Prostate gland (tissue), 2 donors: ENCODE measurements around the gene SLC3A2. TPM values are rescaled to one million over a fixed set of nuclear protein-coding genes. Genes with fewer than 3 reads are reported as not detected.

Experiments used
- DNase-seq: peaks from one replicate; pipeline ENCODE4 v3.0.0-alpha.2; 2019; ENCODE audit warnings: low spot score
- H3K27ac ChIP-seq, 2 donors: fragments of 200-600 bp; sonication (generic); 2 replicates each; pipeline ENCODE4 v1.5.1; 2017 to 2019
- H3K27me3 ChIP-seq: fragments of 200-600 bp; sonication (generic); replicated peaks from 2 replicates; pipeline ENCODE4 v1.5.1; 2019; ENCODE audit not compliant: insufficient read depth
- H3K36me3 ChIP-seq, 2 donors: fragments of 200-600 bp; sonication (generic); 1 replicate in 1 of 2; 2 replicates in 1 of 2; pipeline versions ENCODE4 v1.5.1 to v1.8.1; 2017 to 2019
- H3K4me1 ChIP-seq: fragments of 200-600 bp; sonication (generic); replicated peaks from 2 replicates; pipeline ENCODE4 v1.5.1; 2019
- H3K4me3 ChIP-seq, 2 donors: fragments of 200-600 bp; sonication (generic); 2 replicates each; pipeline ENCODE4 v1.5.1; 2017 to 2019
- H3K9me3 ChIP-seq: fragments of 200-600 bp; sonication (generic); 2 replicates; pipeline ENCODE4 v1.5.1; 2017
- POLR2A ChIP-seq: fragments of 450-650 bp; IDR thresholded peaks from one replicate; pipeline ENCODE4 v1.6.1; 2016; ENCODE audit warnings: antibody characterized with exemption, mild to moderate bottlenecking
- POLR2AphosphoS5 ChIP-seq: sonication (generic); formaldehyde crosslinking; IDR thresholded peaks from one replicate; pipeline ENCODE4 v1.6.1; 2017; ENCODE audit warnings: antibody characterized with exemption
- WGBS: methylation state at CpG from one replicate; pipeline ENCODE4 v1.1.5; 2018; 5-methylcytosine and 5-hydroxymethylcytosine counted together
- intact Hi-C: fragments of 100-400 bp; cut with DNase I; formaldehyde crosslinking; loops from one replicate; pipeline ENCODE4 v1.14.2; 2022
- total RNA-seq, 2 donors: library from RNA; depleted of rRNA; stranded (reverse); fragments of >200 nt; gene quantifications; one replicate each; pipeline ENCODE4 v1.1.0, GENCODE V29; 2016
- TF ChIP-seq, protein P1 (sequence below), 4 experiments: fragments of 200-600 bp in 2 of 4; fragments of 450-650 bp in 2 of 4; sonication (generic) in 2 of 4; IDR thresholded peaks; 1 replicate in 3 of 4; 2 replicates in 1 of 4; pipeline ENCODE4 v1.5.1; 2016 to 2019; ENCODE audit warnings: antibody characterized with exemption in 4 of 4, mild to moderate bottlenecking in 2 of 4, moderate library complexity in 2 of 4

Gene SLC3A2
- total RNA-seq, 2 donors from 2014 or later, result 158 to 235 TPM

DNA sequence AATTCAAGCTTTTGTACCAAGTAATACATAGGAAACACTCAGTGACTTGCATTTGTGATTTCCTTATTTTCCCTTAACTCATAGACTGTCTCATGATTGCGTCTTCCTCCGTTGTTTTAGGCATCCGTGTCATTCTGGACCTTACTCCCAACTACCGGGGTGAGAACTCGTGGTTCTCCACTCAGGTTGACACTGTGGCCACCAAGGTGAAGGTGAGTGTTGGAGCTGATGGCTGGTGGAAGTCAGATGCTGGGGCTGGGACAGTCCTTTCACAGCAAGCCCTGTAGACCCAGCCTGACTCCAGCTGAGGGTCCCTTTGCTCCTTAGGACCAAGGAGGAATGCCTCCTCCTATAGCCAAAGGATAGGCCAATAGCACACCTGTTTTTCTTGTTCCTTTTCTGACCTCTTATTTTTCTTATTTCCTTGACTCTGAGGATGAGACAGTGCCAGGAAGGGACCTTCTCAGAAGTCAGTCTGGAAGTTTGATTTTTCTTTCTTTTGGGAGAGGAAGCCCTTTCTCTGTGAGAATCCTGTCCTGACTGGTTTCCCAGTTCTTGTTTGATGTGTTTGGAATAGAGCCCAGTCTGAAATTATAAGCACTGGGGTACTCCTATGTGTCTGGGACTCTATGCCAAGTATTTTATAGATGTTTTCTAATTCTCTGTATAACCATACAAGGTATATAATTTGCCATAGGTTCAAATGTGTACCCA lies 2.2 kb downstream of the SLC3A2 start:
- intact Hi-C loops, result loop anchor here (5.0 kb wide), 1 partner anchor 96 kb away; the partner anchor contains the start of gene TMEM179B
- WGBS, result 37% methylated on average over 5 of the region's 5 CpGs
- TF ChIP-seq, protein P1, sequence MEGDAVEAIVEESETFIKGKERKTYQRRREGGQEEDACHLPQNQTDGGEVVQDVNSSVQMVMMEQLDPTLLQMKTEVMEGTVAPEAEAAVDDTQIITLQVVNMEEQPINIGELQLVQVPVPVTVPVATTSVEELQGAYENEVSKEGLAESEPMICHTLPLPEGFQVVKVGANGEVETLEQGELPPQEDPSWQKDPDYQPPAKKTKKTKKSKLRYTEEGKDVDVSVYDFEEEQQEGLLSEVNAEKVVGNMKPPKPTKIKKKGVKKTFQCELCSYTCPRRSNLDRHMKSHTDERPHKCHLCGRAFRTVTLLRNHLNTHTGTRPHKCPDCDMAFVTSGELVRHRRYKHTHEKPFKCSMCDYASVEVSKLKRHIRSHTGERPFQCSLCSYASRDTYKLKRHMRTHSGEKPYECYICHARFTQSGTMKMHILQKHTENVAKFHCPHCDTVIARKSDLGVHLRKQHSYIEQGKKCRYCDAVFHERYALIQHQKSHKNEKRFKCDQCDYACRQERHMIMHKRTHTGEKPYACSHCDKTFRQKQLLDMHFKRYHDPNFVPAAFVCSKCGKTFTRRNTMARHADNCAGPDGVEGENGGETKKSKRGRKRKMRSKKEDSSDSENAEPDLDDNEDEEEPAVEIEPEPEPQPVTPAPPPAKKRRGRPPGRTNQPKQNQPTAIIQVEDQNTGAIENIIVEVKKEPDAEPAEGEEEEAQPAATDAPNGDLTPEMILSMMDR (IDR thresholded peaks at IDR 0.05), result no peak
- TF ChIP-seq POLR2AphosphoS5, result no peak
- TF ChIP-seq POLR2A, result no peak
- peaks cover 17 to 43% of the 10 kb centered on the region in 2 donors for H3K36me3 ChIP-seq
- peak overlapping the region; percentile 78 to 99 for H3K4me3 ChIP-seq
- no peaks in the 10 kb centered on the region for H3K27me3 ChIP-seq
- H3K4me1 ChIP-seq, result peaks cover 23% of the 10 kb centered on the region
- peak overlapping the region; percentile 99 to 100 for H3K27ac ChIP-seq
- no peaks in the 10 kb centered on the region for H3K9me3 ChIP-seq
- DNase-seq, result no peak

- peak overlapping the region; percentile 7 to 78 for H3K4me3 ChIP-seq
- intact Hi-C loops, result loop anchor here (5.0 kb wide), 1 partner anchor 96 kb away; the partner anchor contains the start of gene TMEM179B
- DNase-seq, result no peak
- H3K27me3 ChIP-seq, result no peaks in the 10 kb centered on the region
- 27% methylated on average over 3 of the region's 3 CpGs for WGBS
- TF ChIP-seq POLR2A (no peak), POLR2AphosphoS5 (no peak)
- TF ChIP-seq, protein P1 (IDR thresholded peaks at IDR 0.05), result no peak
- H3K4me1 ChIP-seq, result peaks cover 23% of the 10 kb centered on the region
- peak overlapping the region; percentile 99 to 100 for H3K27ac ChIP-seq
- no peaks in the 10 kb centered on the region for H3K9me3 ChIP-seq
- peaks cover 20 to 49% of the 10 kb centered on the region in 2 donors for H3K36me3 ChIP-seq
Observed at GRCh38 chr11:62883673-62884072, 3.0 kb downstream of the SLC3A2 start.

DNA sequence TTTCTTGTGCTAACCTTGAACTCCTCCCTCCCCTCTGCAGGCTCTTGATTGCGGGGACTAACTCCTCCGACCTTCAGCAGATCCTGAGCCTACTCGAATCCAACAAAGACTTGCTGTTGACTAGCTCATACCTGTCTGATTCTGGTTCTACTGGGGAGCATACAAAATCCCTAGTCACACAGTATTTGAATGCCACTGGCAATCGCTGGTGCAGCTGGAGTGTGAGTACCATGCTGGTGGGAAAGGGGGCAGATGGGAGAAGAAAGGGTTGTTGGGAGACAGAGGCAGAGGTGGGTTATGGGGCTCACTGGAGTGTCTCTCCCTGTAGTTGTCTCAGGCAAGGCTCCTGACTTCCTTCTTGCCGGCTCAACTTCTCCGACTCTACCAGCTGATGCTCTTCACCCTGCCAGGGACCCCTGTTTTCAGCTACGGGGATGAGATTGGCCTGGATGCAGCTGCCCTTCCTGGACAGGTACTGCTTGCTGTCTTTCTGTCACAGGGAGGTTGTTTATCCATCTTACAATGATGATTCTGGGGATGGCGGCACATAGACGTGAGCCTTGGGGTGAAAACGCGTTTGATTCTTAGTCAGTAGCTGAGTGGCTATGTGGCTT lies 4.5 kb downstream of the SLC3A2 start:
- H3K4me1 ChIP-seq, result peaks cover 8% of the 10 kb centered on the region
- peaks cover 20 to 49% of the 10 kb centered on the region in 2 donors for H3K36me3 ChIP-seq
- H3K27ac ChIP-seq, result peak overlapping the region in 1 of 2 donors; percentile 31

DNA sequence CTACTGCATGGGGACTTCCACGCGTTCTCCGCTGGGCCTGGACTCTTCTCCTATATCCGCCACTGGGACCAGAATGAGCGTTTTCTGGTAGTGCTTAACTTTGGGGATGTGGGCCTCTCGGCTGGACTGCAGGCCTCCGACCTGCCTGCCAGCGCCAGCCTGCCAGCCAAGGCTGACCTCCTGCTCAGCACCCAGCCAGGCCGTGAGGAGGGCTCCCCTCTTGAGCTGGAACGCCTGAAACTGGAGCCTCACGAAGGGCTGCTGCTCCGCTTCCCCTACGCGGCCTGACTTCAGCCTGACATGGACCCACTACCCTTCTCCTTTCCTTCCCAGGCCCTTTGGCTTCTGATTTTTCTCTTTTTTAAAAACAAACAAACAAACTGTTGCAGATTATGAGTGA lies 7.7 kb downstream of the SLC3A2 start:
- DNase-seq, result no peak
- peaks cover 6% of the 10 kb centered on the region for H3K4me1 ChIP-seq
- no peaks in the 10 kb centered on the region for H3K27me3 ChIP-seq
- no peak overlapping the region for H3K27ac ChIP-seq
- intact Hi-C loops, result no loop called here
- H3K4me3 ChIP-seq, result no peak overlapping the region
- H3K36me3 ChIP-seq, result peaks cover 20 to 49% of the 10 kb centered on the region in 2 donors
- WGBS, result 91% methylated on average over 14 of the region's 14 CpGs
- TF ChIP-seq POLR2AphosphoS5 (no peak), POLR2A (no peak)
- TF ChIP-seq, protein P1 (IDR thresholded peaks at IDR 0.05), result no peak
- H3K9me3 ChIP-seq, result no peaks in the 10 kb centered on the region

More for the DNA sequence above, 4.5 kb downstream of the SLC3A2 start:
- DNase-seq, result no peak
- TF ChIP-seq POLR2A, result no peak
- TF ChIP-seq, protein P1 (IDR thresholded peaks at IDR 0.05), result no peak
- no peak for TF ChIP-seq POLR2AphosphoS5
- 79% methylated on average over 11 of the region's 11 CpGs for WGBS
- no peaks in the 10 kb centered on the region for H3K9me3 ChIP-seq
- H3K4me3 ChIP-seq, result no peak overlapping the region
- H3K27me3 ChIP-seq, result no peaks in the 10 kb centered on the region
- intact Hi-C loops, result no loop called here
